Stimulated activated CD4-positive, alpha-beta T cell treated with anti-CD3 and anti-CD28 coated beads, Interleukin-12 subunit alpha, Interleukin-12 subunit beta, amount 100 ng/mL, for 24 hours (primary cell): ENCODE results near the gene ACRV1.
"Not testable (repeated sequence)": the region's sequence is repeated elsewhere in the genome, so short reads cannot be mapped to it uniquely, and the experiment has no call there.

Source experiments
- DNase-seq, 2 experiments: peaks; one replicate each; pipeline ENCODE4 v3.0.0-alpha.2; 2020; ENCODE audit warnings: low read depth in 2 of 2

The ACRV1 gene

GRCh38 chr11:125680747-125681146 lies at the start of gene ACRV1:
TSS of gene ACRV1 (minus strand) at chr11:125680847. CDS start at chr11:125680780, 67 bp downstream.
- no peak for DNase-seq

GRCh38 chr11:125728969-125729368 lies 48.3 kb upstream of the ACRV1 start:
- DNase-seq, result no peak

- DNase-seq, result no peak
These were observed 43.5 kb upstream of the ACRV1 start for GRCh38 chr11:125724125-125724524.

GRCh38 chr11:125720781-125721180 lies 40.1 kb upstream of the ACRV1 start:
- DNase-seq, result no peak

GRCh38 chr11:125704686-125705085 lies 24.0 kb upstream of the ACRV1 start:
- DNase-seq, result not testable (repeated sequence)

- DNase-seq, result no peak
These were observed 21.4 kb upstream of the ACRV1 start for GRCh38 chr11:125701858-125702621.

GRCh38 chr11:125701018-125701610 lies 20.5 kb upstream of the ACRV1 start:
- DNase-seq, result no peak

- no peak for DNase-seq
These were observed 14.3 kb upstream of the ACRV1 start for GRCh38 chr11:125694951-125695350.

- no peak for DNase-seq
These were observed 12.2 kb upstream of the ACRV1 start for GRCh38 chr11:125692887-125693286.

GRCh38 chr11:125690006-125690405 lies 9.4 kb upstream of the ACRV1 start:
- DNase-seq, result no peak

GRCh38 chr11:125689274-125689859 lies 8.7 kb upstream of the ACRV1 start:
- DNase-seq, result no peak

GRCh38 chr11:125688632-125689031 lies 8.0 kb upstream of the ACRV1 start:
- DNase-seq, result no peak

- DNase-seq, result no peak
These were observed 7.4 kb upstream of the ACRV1 start for GRCh38 chr11:125688066-125688465.

- DNase-seq, result no peak
These were observed 4.6 kb upstream of the ACRV1 start for GRCh38 chr11:125685228-125685627.

- no peak for DNase-seq
These were observed 810 bp downstream of the ACRV1 start for GRCh38 chr11:125679837-125680236.

- DNase-seq, result no peak
These were observed 1.2 kb downstream of the ACRV1 start for GRCh38 chr11:125679397-125679796.

- no peak for DNase-seq
These were observed 5.5 kb downstream of the ACRV1 start for GRCh38 chr11:125675196-125675595.

- DNase-seq, result no peak
These were observed 6.4 kb downstream of the ACRV1 start for GRCh38 chr11:125674210-125674609.

GRCh38 chr11:125671561-125671960 lies 9.1 kb downstream of the ACRV1 start:
- no peak for DNase-seq

GRCh38 chr11:125670172-125670571 lies 10.5 kb downstream of the ACRV1 start:
- no peak for DNase-seq

- no peak for DNase-seq
These were observed 13.5 kb downstream of the ACRV1 start for GRCh38 chr11:125667151-125667550.

GRCh38 chr11:125663910-125664309 lies 16.7 kb downstream of the ACRV1 start:
- no peak for DNase-seq

- DNase-seq, result no peak
These were observed 18.0 kb downstream of the ACRV1 start for GRCh38 chr11:125662689-125663088.
